ENCODE measurements around the gene LHFPL2. TPM values are rescaled to one million over a fixed set of nuclear protein-coding genes. Genes with fewer than 3 reads are reported as not detected.
A peak's percentile ranks its signal among the peaks of the same experiment; 100 is the strongest.

LHFPL2 gene
- total and polyA plus RNA-seq, 2 donors (not counting 1 experiment from before 2014, with no cell fraction given) = 3.8 to 35.5 TPM

GRCh38 chr5:78473751-78474150 lies 174.8 kb downstream of the LHFPL2 start:
- Histone ChIP-seq H3K9ac (ENCODE audit: low read length) (no peak overlapping the region), H3K4me2 (replicated peaks; ENCODE audit: low read depth, low read length, poor library complexity, severe bottlenecking) (no peak overlapping the region), H2AFZ (ENCODE audit: insufficient read depth, low read depth, low read length, poor library complexity, severe bottlenecking) (no peak overlapping the region), H3K36me3 (replicated peaks in 1 of 2; ENCODE audit: control extremely low read depth in 1 of 2, control insufficient read depth in 1 of 2, extremely low read depth in 1 of 2, insufficient read depth in 2 of 2, low read length in 1 of 2) (peaks cover 0 to 3% of the 10 kb centered on the region in 2 experiments), H3K79me2 (ENCODE audit: control insufficient read depth, insufficient read depth, low read length) (no peaks in the 10 kb centered on the region), H3K4me3 (ENCODE audit: control extremely low read depth in 1 of 5, extremely low read depth in 1 of 5, insufficient read depth in 1 of 5, low read depth in 2 of 5, low read length in 4 of 5) (no peak overlapping the region), H3K27ac (ENCODE audit: low read length in 2 of 2) (no peak overlapping the region), H3K9me3 (ENCODE audit: control extremely low read depth in 1 of 3, control insufficient read depth in 2 of 3, insufficient read depth in 1 of 3, low read length in 2 of 3) (no peaks in the 10 kb centered on the region), H3K27me3 (replicated peaks in 1 of 4; ENCODE audit: control extremely low read depth in 1 of 4, control insufficient read depth in 3 of 4, insufficient read depth in 4 of 4, low read length in 3 of 4) (no peaks in the 10 kb centered on the region), H4K20me1 (ENCODE audit: control insufficient read depth, insufficient read depth, low read length, poor library complexity, severe bottlenecking) (no peaks in the 10 kb centered on the region), H3K4me1 (ENCODE audit: control insufficient read depth in 2 of 2, insufficient read depth in 2 of 2, low read length in 2 of 2) (no peaks in the 10 kb centered on the region)
- ChIA-PET POLR2A (interaction anchor here (0.7 kb wide), 1 partner anchor 532 kb away, joined by 3 read pairs; no protein-coding TSS in a partner anchor), CTCF (interaction anchor here (0.6 to 4.3 kb wide), 5 partner anchors 8 to 523 kb away, joined by 3 to 32 read pairs (median 3); partner anchors contain the start of gene LHFPL2)
- no peak overlapping the region for H3K4me3 Mint-ChIP-seq
- H3K27ac Mint-ChIP-seq = no peak overlapping the region
- H3K9me3 Mint-ChIP-seq (ENCODE audit: insufficient read depth) = no peaks in the 10 kb centered on the region
- WGBS (ENCODE audit: insufficient coverage) = no CpG with 5 or more reads among the region's 1 CpG
- TF ChIP-seq EZH2 (IDR thresholded peaks at IDR 0.05; ENCODE audit: borderline replicate concordance, insufficient read depth, low read depth, low read length, poor library complexity, severe bottlenecking) (no peak), CTCF (IDR thresholded peaks at IDR 0.05) (no peak)
- ATAC-seq (ENCODE audit: low read depth) (no peak), DNase-seq (no peak)
- no peaks in the 10 kb centered on the region for H3K27me3 Mint-ChIP-seq
- H3K4me1 Mint-ChIP-seq = no peaks in the 10 kb centered on the region
- intact Hi-C loops (cut with micrococcal nuclease) = loop anchor here (5.0 kb wide), 1 partner anchor 34 kb away; no protein-coding TSS in a partner anchor

- ChIA-PET POLR2A (interaction anchor here (0.6 kb wide), 1 partner anchor 490 kb away, joined by 4 read pairs; no protein-coding TSS in a partner anchor), CTCF (interaction anchor here (0.8 to 4.3 kb wide), 3 partner anchors 7 to 494 kb away, joined by 3 to 32 read pairs (median 3); no protein-coding TSS in a partner anchor)
- DNase-seq = no peak
- Histone ChIP-seq H3K4me2 (replicated peaks; ENCODE audit: low read depth, low read length, poor library complexity, severe bottlenecking) (no peak overlapping the region), H3K4me1 (ENCODE audit: control insufficient read depth in 2 of 2, insufficient read depth in 2 of 2, low read length in 2 of 2) (no peaks in the 10 kb centered on the region), H3K79me2 (ENCODE audit: control insufficient read depth, insufficient read depth, low read length) (no peaks in the 10 kb centered on the region), H3K4me3 (ENCODE audit: control extremely low read depth in 1 of 5, extremely low read depth in 1 of 5, insufficient read depth in 1 of 5, low read depth in 2 of 5, low read length in 4 of 5) (no peak overlapping the region), H2AFZ (ENCODE audit: insufficient read depth, low read depth, low read length, poor library complexity, severe bottlenecking) (no peak overlapping the region), H3K27me3 (replicated peaks in 1 of 4; ENCODE audit: control extremely low read depth in 1 of 4, control insufficient read depth in 3 of 4, insufficient read depth in 4 of 4, low read length in 3 of 4) (no peaks in the 10 kb centered on the region), H3K36me3 (replicated peaks in 1 of 2; ENCODE audit: control extremely low read depth in 1 of 2, control insufficient read depth in 1 of 2, extremely low read depth in 1 of 2, insufficient read depth in 2 of 2, low read length in 1 of 2) (peaks cover 0 to 3% of the 10 kb centered on the region in 2 experiments), H3K27ac (ENCODE audit: low read length in 2 of 2) (no peak overlapping the region), H4K20me1 (ENCODE audit: control insufficient read depth, insufficient read depth, low read length, poor library complexity, severe bottlenecking) (no peaks in the 10 kb centered on the region), H3K9ac (ENCODE audit: low read length) (no peak overlapping the region), H3K9me3 (ENCODE audit: control extremely low read depth in 1 of 3, control insufficient read depth in 2 of 3, insufficient read depth in 1 of 3, low read length in 2 of 3) (no peaks in the 10 kb centered on the region)
- TF ChIP-seq EZH2 (IDR thresholded peaks at IDR 0.05; ENCODE audit: borderline replicate concordance, insufficient read depth, low read depth, low read length, poor library complexity, severe bottlenecking) (no peak), CTCF (IDR thresholded peaks at IDR 0.05) (peak; percentile 6)
- Mint-ChIP-seq H3K9me3 (ENCODE audit: insufficient read depth) (no peaks in the 10 kb centered on the region), H3K27ac (no peak overlapping the region), H3K27me3 (no peaks in the 10 kb centered on the region), H3K4me3 (no peak overlapping the region), H3K4me1 (peaks cover 3% of the 10 kb centered on the region)
- intact Hi-C loops (cut with micrococcal nuclease) = loop anchor here (5.0 kb wide), 1 partner anchor 35 kb away; no protein-coding TSS in a partner anchor
- no peak for ATAC-seq (ENCODE audit: low read depth)
Observed at GRCh38 chr5:78472469-78473106, 176.0 kb downstream of the LHFPL2 start.
